Measurements from ENCODE around the gene SNAP25.

SNAP25 gene

GRCh38 chr20:10306440-10307358 lies 88.1 kb downstream of the SNAP25 start:
- no peak for DNase-seq

DNA sequence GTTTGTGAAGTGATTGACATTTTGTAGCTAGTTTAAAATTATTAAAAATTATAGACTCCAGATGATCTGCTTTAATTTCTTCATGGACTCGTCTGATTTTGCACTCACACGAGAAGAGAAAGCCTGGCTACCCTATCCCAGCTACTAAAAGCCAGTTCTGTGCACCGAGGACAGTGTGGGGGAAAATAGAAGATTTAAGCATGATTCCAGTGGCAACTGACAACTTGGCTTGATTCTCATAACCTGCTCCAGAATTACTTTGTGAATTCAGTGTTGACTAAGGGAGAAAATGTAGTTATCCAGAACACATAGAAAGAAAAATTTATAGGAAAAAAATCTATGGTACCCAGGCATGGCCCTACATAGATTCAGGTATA lies 88.7 kb downstream of the SNAP25 start:
- DNase-seq, result no peak

DNA sequence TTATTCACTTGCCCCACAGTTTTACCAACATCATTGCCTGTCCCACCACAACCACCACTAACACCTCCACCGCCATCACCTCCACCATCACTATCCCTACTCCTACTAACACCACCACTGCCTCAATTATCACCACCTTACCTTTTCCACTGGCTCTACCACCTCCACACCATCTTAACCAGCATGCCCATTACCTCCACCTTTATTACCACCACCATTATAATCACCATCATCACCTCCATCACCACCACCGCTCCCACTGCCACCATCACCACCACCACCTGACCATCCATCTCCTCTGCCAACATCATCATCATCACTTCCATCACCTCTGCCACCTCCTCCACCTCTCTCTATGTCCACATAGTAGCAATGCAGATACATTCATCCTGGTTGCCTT lies 90.0 kb downstream of the SNAP25 start:
- DNase-seq, result no peak

GRCh38 chr20:10309326-10309725 lies 90.7 kb downstream of the SNAP25 start:
- no peak for DNase-seq

DNA sequence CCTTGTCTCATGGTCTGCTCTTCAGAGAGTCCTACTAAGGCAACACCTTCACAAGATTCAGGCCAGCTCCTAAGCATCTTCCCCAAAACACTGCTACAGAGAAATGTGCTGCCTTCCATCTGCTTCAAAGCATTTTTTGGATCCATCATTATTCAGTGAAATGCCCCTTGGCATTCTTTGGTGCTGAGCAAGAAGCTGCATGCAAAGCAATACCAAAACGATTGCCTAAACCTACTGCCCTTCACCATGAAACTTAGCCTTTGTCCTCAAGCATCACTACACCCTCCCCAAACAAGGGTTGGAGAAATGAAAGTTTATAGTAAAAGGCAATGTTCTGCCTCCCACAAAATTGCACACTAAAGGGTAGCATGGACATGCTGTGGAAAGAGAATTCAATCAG lies 93.5 kb downstream of the SNAP25 start:
- no peak for DNase-seq

DNA sequence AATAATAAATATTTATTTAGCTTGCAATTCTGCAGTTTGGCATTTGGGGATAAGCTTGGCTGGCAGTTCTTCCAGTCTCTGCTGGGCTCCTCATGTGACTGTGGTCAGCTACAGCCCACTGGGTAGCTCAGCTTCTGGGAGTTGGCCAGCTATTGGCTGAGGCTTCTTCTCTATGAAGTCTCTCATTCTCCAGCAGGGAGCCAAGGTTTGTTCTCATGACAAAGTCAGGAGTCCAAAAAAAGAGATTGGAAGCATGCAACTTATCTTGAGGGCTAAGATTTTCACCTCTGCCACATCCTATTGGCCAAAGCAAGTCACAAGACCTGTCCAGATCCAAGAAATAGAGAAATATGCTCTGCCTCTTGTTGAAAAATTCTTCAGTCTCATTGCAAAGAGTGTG lies 94.6 kb downstream of the SNAP25 start:
- DNase-seq, result no peak

DNA sequence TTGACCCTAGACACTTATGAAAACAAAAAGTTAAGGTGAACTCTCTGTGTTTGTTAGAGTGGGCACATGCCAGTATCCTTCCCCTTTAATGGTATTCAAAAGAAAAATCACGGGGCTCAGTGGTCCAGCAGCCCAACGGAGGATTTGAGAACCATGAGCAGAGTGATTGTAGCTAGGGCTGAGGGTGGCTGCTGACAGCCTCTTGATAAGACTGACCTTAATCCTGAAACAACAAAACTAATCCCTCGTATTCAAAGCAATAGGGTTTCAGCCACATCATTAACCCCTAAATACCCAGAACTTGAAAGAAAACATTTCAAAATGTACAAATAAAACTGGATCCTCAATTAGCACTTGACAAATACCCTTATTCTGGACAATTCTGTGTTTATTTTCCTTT lies 95.1 kb downstream of the SNAP25 start:
- no peak for DNase-seq

- no peak for DNase-seq
Observed at GRCh38 chr20:10314198-10314597, 95.6 kb downstream of the SNAP25 start.

- DNase-seq, result no peak
Observed at GRCh38 chr20:10315138-10315537, 96.5 kb downstream of the SNAP25 start.

GRCh38 chr20:10316582-10316981 lies 98.0 kb downstream of the SNAP25 start:
- DNase-seq, result no peak

- DNase-seq, result no peak
Observed at GRCh38 chr20:10318291-10319024, 99.8 kb downstream of the SNAP25 start.

- DNase-seq, result no peak
Observed at GRCh38 chr20:10319855-10320254, 101.2 kb downstream of the SNAP25 start.

DNA sequence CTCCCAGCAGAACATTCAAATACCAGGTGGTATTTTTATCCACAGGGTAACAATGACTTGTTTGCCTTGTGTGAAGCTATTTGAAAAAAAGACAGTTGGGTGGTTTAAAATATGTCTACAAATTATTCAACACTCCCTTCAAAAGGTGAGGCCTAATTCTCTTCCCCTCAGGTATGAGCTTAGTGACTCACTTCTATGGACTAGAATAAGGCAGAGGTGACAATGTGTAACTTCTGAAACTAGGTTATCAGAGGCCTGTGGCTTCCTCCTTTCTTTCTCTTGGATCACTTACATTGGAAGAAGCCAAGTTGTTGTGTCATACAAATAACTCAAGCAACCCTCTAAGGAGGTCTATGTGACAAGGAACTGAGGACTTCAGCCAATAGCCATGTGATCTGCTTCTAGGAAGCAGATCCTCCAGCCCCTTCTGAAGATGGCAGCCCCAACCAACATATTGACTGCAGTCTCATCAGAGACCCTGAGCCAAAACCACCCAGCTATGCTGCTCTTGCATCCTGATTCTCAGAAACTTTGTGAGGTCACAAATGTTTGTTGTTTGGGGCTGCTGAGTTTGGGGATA lies 102.6 kb downstream of the SNAP25 start:
- DNase-seq, result no peak

GRCh38 chr20:10322073-10323012 lies 103.7 kb downstream of the SNAP25 start:
- DNase-seq, result no peak

- no peak for DNase-seq
Observed at GRCh38 chr20:10323729-10324128, 105.1 kb downstream of the SNAP25 start.

- no peak for DNase-seq
Observed at GRCh38 chr20:10324198-10324847, 105.7 kb downstream of the SNAP25 start.

DNA sequence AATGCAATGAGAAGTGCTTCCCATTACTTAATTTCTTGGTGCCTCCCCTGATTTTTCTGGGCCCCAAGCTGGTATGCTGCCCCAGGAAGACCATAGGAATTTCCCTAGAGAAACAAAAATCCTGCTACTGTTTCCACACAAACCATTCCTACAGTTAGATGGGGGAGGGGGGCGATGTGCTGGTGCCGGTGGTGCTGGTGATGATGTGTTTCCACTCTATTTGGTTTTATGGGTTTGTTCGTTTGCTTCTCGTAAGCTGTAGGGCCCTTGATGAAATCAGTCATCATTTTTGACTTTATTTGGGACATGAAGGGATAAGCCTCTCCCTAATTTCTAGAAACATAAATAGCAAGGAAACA lies 110.2 kb downstream of the SNAP25 start:
- DNase-seq, result no peak

DNA sequence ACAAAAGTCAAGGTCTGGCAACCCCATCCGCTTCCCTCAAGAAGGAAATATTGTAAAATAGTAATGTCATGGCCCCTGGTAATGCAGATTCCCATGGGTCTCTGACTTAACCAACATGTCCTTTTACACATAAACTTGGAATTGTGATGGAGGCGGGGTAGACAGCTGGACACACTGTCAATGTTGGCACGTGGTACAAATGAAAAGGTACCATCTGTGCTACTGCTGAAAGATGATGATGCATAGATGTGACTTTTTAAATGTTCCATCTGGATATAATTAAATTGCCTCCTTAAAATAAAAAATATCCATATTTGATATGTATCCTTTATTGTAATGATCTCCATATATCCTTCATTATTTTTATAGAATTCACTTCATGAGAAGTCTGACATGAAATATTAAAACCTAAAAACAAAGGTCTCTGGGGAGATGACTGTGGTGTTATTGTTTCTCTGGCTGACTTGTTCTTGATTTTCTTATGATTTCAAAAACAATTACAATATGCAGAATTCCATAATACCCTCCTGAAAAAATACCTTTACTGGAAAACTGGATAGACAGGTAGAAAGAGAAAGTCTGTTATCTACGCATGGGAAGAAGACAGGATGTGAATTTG lies 110.9 kb downstream of the SNAP25 start:
- DNase-seq, result no peak

DNA sequence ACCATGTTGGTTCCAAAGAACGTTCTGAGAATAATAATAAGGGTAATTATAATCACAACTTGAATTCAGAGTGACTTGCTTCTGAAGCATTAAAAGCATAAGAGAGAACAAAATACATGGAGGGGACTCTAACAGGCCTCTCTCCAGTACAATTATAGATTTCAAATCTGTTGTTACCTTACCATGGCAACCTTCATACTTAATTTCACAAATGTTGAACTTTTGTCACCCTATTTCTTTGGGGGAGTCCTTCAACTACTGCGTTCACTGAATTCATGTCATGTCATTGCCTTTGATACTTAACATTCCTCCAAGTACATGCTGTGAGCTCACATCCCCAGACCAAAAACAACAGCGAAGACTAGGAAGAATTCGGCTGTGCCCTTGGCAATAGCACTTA lies 111.4 kb downstream of the SNAP25 start:
- DNase-seq, result no peak

GRCh38 chr20:10332656-10333415 lies 114.2 kb downstream of the SNAP25 start:
- DNase-seq, result no peak

Data from stimulated activated CD4-positive, alpha-beta T cell treated with anti-CD3 and anti-CD28 coated beads, Interleukin-1b, Interleukin-23, amount 100 ng/mL, for 48 hours (primary cell).